SK-N-SH (cell line): Measurements from ENCODE around the gene KRT75.

ENCODE experiments used
- CTCF ChIP-seq: fragments of 200-600 bp; sonication (generic); IDR thresholded peaks from 2 replicates; pipeline ENCODE4 v1.6.1; 2017; ENCODE audit warnings: antibody characterized with exemption, mild to moderate bottlenecking, moderate library complexity
- EZH2phosphoT487 ChIP-seq: fragments of 200-600 bp; sonication (generic); IDR thresholded peaks from 2 replicates; pipeline ENCODE4 v1.6.1; 2017; ENCODE audit warnings: low read depth, mixed run types, mild to moderate bottlenecking, antibody characterized with exemption, moderate library complexity, borderline replicate concordance
- GABPA ChIP-seq: IDR thresholded peaks from 2 replicates; pipeline ENCODE4 v1.4.0; 2012; ENCODE audit warnings: low read depth, mild to moderate bottlenecking
- IRF3 ChIP-seq: fragments of 150-350 bp; IDR thresholded peaks from 2 replicates; pipeline ENCODE4 v1.6.1; 2016; ENCODE audit warnings: mild to moderate bottlenecking, low read depth, low read length
- PBX3 ChIP-seq: IDR thresholded peaks from 2 replicates; pipeline ENCODE4; 2012
- REST ChIP-seq: IDR thresholded peaks from 2 replicates; pipeline ENCODE4 v1.6.1; 2012; ENCODE audit warnings: mild to moderate bottlenecking, low read depth, low read length, moderate library complexity
- SIN3A ChIP-seq: IDR thresholded peaks from 2 replicates; pipeline ENCODE4 v1.6.1; 2012; ENCODE audit warnings: low read depth, mild to moderate bottlenecking, low read length, moderate library complexity, borderline replicate concordance
- TEAD4 ChIP-seq: IDR thresholded peaks from 2 replicates; pipeline ENCODE4 v1.4.0; 2012; ENCODE audit warnings: mild to moderate bottlenecking, borderline replicate concordance; ENCODE audit not compliant: insufficient read depth
- YY1 ChIP-seq: IDR thresholded peaks from 2 replicates; pipeline ENCODE4 v1.4.0; 2012; ENCODE audit warnings: low read depth, mild to moderate bottlenecking

GRCh38 chr12:52411815-52412214 is 22.4 kb downstream of the KRT75 start:
- TF ChIP-seq CTCF (no peak), TEAD4 (no peak), PBX3 (no peak), EZH2phosphoT487 (no peak), GABPA (no peak), YY1 (no peak), IRF3 (no peak), SIN3A (no peak), REST (no peak)
